Activated T-cell treated with anti-CD3 and anti-CD28 coated beads for 48 hours (primary cell): ENCODE data around the gene CXCR2.

Source experiments
- DNase-seq: peaks from one replicate; pipeline ENCODE4 v3.0.0-alpha.2; 2020; ENCODE audit warnings: low read depth

Gene CXCR2

GRCh38 chr2:218186355-218186766 lies 60.5 kb downstream of the CXCR2 start:
- DNase-seq, result peak; percentile 52
